Measurements from ENCODE around the gene LDLRAP1.

- no peak for TF ChIP-seq EZH2phosphoT487 (IDR thresholded peaks at IDR 0.05; ENCODE audit: insufficient read depth, low read depth)
- no peak for TF ChIP-seq EZH2 (IDR thresholded peaks at IDR 0.05; ENCODE audit: insufficient read depth, poor library complexity, severe bottlenecking)
These were observed 10.4 kb upstream of the LDLRAP1 start for GRCh38 chr1:25532970-25533369.

Data from GM23248 (cell line).